HG02981 (cell line): ENCODE measurements around the gene RBM8A.

Experiments
- ATAC-seq: cut with Tn5 transposase; IDR thresholded peaks from one replicate; pipeline ENCODE4 v1.9.1; 2021; ENCODE audit warnings: mild to moderate bottlenecking, moderate library complexity; ENCODE audit not compliant: unreplicated experiment

RBM8A gene

GRCh38 chr1:145884675-145885074 is 42.6 kb downstream of the RBM8A start:
- ATAC-seq = no peak

GRCh38 chr1:145879775-145880174 is 47.5 kb downstream of the RBM8A start:
- ATAC-seq = no peak

- ATAC-seq = no peak
Measured at GRCh38 chr1:145878724-145879123, 48.6 kb downstream of the RBM8A start.

- no peak for ATAC-seq
Measured at GRCh38 chr1:145877923-145878486, 49.3 kb downstream of the RBM8A start.

- no peak for ATAC-seq
Measured at GRCh38 chr1:145874646-145875045, 52.6 kb downstream of the RBM8A start.

- ATAC-seq = no peak
Measured at GRCh38 chr1:145871994-145872924, 55.0 kb downstream of the RBM8A start.
